Kidney (tissue), 14 donors: ENCODE results near the gene NOL4L. TPM values are rescaled to one million over a fixed set of nuclear protein-coding genes. Genes with fewer than 3 reads are reported as not detected.

Source experiments
- DNase-seq, 5 donors: peaks; one replicate each; pipeline ENCODE4 v3.0.0-alpha.2; 2013 to 2020
- FAIRE-seq: peaks from 2 replicates; lab custom pipeline; 2012; peaks lifted over from hg19 to GRCh38; lab: Jason Lieb, UNC
- H3K27ac ChIP-seq, 2 donors: one replicate each; pipeline ENCODE4 v1.7.0; 2013; ENCODE audit warnings: low read depth in 2 of 2, low read length in 2 of 2, inconsistent platforms in 1 of 2
- H3K27me3 ChIP-seq: one replicate; pipeline ENCODE4 v1.7.1; 2013; ENCODE audit warnings: low read length, inconsistent platforms; ENCODE audit not compliant: control insufficient read depth, insufficient read depth
- H3K36me3 ChIP-seq, 3 donors: one replicate each; pipeline versions ENCODE4 v1.7.0 to v1.7.1; 2013; ENCODE audit warnings: low read length in 3 of 3, control low read depth in 1 of 3, inconsistent platforms in 1 of 3; ENCODE audit not compliant: insufficient read depth in 3 of 3, control insufficient read depth in 2 of 3
- H3K4me1 ChIP-seq, 3 donors: one replicate each; pipeline versions ENCODE4 v1.7.0 to v1.7.1; 2013; ENCODE audit warnings: low read length in 3 of 3, inconsistent platforms in 1 of 3, low read depth in 1 of 3; ENCODE audit not compliant: control insufficient read depth in 2 of 3, insufficient read depth in 2 of 3
- H3K4me3 ChIP-seq, 3 donors: one replicate each; pipeline versions ENCODE4 v1.7.0 to v1.8.1; 2013; ENCODE audit warnings: low read length in 3 of 3, control low read depth in 1 of 3, inconsistent platforms in 1 of 3
- H3K9ac ChIP-seq, 3 donors: one replicate each; pipeline versions ENCODE4 v1.7.0 to v1.7.1; 2013; ENCODE audit warnings: low read length in 3 of 3, control low read depth in 1 of 3, inconsistent platforms in 1 of 3
- H3K9me3 ChIP-seq, 3 donors: one replicate each; pipeline versions ENCODE4 v1.7.0 to v1.7.1; 2013; ENCODE audit warnings: low read length in 3 of 3, control low read depth in 1 of 3, inconsistent platforms in 1 of 3; ENCODE audit not compliant: control insufficient read depth in 2 of 3, insufficient read depth in 1 of 3
- CTCF ChIP-seq: IDR thresholded peaks from 3 replicates; pipeline ENCODE4 v1.5.1; 2012; ENCODE audit warnings: mild to moderate bottlenecking, moderate library complexity, borderline replicate concordance; ENCODE audit not compliant: insufficient read depth; ENCODE audit errors: extremely low read depth
- intact Hi-C: fragments of 100-400 bp; cut with DNase I; formaldehyde crosslinking; loops from one replicate; pipeline ENCODE4 v1.11.1; 2022
- polyA plus RNA-seq: library from polyadenylated mRNA; stranded (reverse); fragments of 350-450 nt; fragmentation: Illumina TruSeq; extraction: RNeasy Lipid Tissue Mini Kit (QIAGEN cat#74804); gene quantifications from one replicate; pipeline ENCODE4 v1.2.3, GENCODE V29; 2014; ENCODE audit warnings: low read depth, low replicate concordance; ENCODE audit not compliant: insufficient read depth
- total RNA-seq: library from RNA; stranded (reverse); fragmentation: NEBNext Ultra II Directional; extraction: Animal tissue kit (Norgen Biotek cat#: 25700); gene quantifications from one replicate; pipeline ENCODE4 v1.2.1, GENCODE V29; 2021
- donor health status: control.
- donor health status: control.
- donor health status: control.
- donor health status: control.
- donor health status: control.
- donor health status: DM: yes; HTN: yes; CAD: no.
- donor health status: Normal renal cell carcinoma (clear cell type).

Gene NOL4L
- total and polyA plus RNA-seq, 2 donors from 2014 or later = 14.1 to 19.4 TPM

DNA sequence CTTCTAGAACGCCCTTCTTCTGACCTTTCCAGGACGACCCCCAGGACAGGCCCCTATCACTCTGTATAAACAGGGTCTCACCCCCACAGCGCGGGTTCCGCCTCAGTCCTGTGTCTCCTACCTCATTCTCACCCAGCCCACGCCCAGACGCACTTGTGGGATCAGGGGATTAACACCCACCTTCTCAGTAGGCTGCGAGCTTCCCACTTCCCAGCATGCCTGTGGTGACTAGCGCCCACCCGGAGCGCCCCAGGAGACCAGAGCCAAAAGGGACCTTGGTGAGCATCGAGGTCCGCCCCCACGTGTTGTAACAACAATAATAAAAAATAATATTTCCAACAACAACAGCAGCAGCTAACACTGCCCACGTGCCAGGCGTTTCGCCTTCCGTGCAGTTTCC lies 40.9 kb upstream of the NOL4L start:
- TF ChIP-seq CTCF = no peak
- Histone ChIP-seq H3K4me1 (no peaks in the 10 kb centered on the region), H3K27ac (no peak overlapping the region), H3K4me3 (no peak overlapping the region), H3K36me3 (no peaks in the 10 kb centered on the region), H3K9ac (no peak overlapping the region), H3K9me3 (no peaks in the 10 kb centered on the region), H3K27me3 (no peaks in the 10 kb centered on the region)
- intact Hi-C loops = no loop called here
- FAIRE-seq = no peak
- DNase-seq = no peak

DNA sequence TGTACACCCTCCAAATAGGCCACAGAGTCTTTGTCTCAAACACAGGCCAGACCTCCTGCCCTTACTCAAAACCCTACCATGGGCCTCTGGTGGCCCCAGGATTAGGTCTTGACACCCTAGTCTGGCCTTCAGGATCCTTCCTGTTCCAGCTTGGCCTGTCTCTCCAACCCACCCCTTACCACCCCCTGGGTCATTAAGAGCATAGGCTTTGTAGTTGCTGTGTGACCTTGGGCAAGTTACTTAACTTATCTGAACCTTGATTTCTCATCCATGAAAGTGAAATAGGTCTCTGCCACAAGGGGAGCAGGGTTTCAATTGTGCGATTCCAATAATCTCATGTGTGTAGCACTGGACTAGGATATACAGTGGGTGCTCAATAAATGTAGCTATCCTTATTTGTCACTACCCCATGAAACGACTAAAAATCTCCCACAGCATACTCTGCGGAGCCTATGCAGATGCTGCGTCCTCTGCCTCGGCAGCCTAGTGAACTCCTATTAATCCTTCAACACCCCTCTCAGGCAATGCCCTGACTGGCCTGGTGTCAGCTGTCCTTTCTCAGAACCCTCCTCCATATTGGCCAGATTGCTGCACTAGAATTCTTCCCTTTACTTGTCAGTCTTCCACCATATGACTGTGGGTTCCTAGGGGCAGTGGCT lies 39.7 kb upstream of the NOL4L start:
- no peak for TF ChIP-seq CTCF
- H3K4me3 ChIP-seq = no peak overlapping the region
- H3K9ac ChIP-seq = no peak overlapping the region
- H3K4me1 ChIP-seq = no peaks in the 10 kb centered on the region
- H3K27me3 ChIP-seq = no peaks in the 10 kb centered on the region
- H3K9me3 ChIP-seq = no peaks in the 10 kb centered on the region
- no peak for FAIRE-seq
- H3K27ac ChIP-seq = no peak overlapping the region
- intact Hi-C loops = no loop called here
- no peak for DNase-seq
- no peaks in the 10 kb centered on the region for H3K36me3 ChIP-seq

DNA sequence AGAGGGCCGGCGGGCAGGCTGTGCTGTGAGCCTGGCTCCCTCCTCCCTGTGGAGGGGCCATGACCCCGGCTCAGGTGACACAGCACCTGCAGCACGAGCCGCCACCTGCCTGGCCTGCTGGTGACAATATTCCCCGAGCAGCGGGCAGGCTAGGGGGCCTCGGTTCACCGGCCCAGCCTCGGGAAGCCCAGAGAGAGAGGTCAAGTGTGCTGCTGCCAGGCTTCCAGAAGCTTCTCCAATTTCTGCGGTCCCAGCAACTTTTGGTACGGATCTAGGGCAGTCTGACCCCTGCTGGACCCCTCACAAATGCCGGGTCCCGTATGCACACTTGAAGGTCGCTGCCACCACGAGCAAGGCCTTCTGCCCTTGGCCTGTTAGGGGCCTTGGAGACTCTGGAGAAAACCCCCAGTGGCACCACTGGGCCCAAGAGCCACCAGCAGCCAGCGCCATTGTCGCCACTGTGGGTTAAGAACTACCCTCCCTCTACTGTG lies 38.6 kb upstream of the NOL4L start:
- FAIRE-seq (no peak), DNase-seq (peak in 4 of 5 donors; percentile 54 to 72 (median 59))
- TF ChIP-seq CTCF = no peak
- no peak overlapping the region for H3K27ac ChIP-seq
- no peaks in the 10 kb centered on the region for H3K36me3 ChIP-seq
- H3K4me3 ChIP-seq = no peak overlapping the region
- H3K9ac ChIP-seq = no peak overlapping the region
- no peaks in the 10 kb centered on the region for H3K27me3 ChIP-seq
- intact Hi-C loops = no loop called here
- no peaks in the 10 kb centered on the region for H3K4me1 ChIP-seq
- no peaks in the 10 kb centered on the region for H3K9me3 ChIP-seq
